Heart right ventricle (tissue), 16 donors: ENCODE data around the gene EXD2. TPM values are rescaled to one million over a fixed set of nuclear protein-coding genes. Genes with fewer than 3 reads are reported as not detected.
A peak's percentile ranks its signal among the peaks of the same experiment; 100 is the strongest.
"Not testable (repeated sequence)": the region's sequence is repeated elsewhere in the genome, so short reads cannot be mapped to it uniquely, and the experiment has no call there.

Source experiments
- ATAC-seq, 8 donors: fragments of 200-7000 bp; cut with Tn5 transposase; one replicate each; pipeline ENCODE4 v1.9.1; 2020; ENCODE audit warnings: mild to moderate bottlenecking in 8 of 8, moderate library complexity in 8 of 8, moderate number of reproducible peaks in 1 of 8
- DNase-seq, 2 donors: peaks; one replicate each; pipeline ENCODE4 v3.0.0-alpha.2; 2020
- H3K27ac ChIP-seq, 10 donors: fragments of 200-600 bp; sonication (generic) in 2 of 10; one replicate each; pipeline versions ENCODE4 v1.5.0 to v1.8.0; 2020 to 2022; ENCODE audit warnings: mild to moderate bottlenecking in 3 of 10
- H3K27me3 ChIP-seq, 7 donors: fragments of 200-600 bp; one replicate each; pipeline ENCODE4 v1.8.0; 2021 to 2022; ENCODE audit warnings: mild to moderate bottlenecking in 2 of 7
- H3K36me3 ChIP-seq, 9 donors: fragments of 200-600 bp; sonication (generic) in 1 of 9; one replicate each; pipeline versions ENCODE4 v1.5.0 to v1.8.0; 2020 to 2022; ENCODE audit warnings: mild to moderate bottlenecking in 2 of 9
- H3K4me1 ChIP-seq, 9 donors: fragments of 200-600 bp; sonication (generic) in 1 of 9; one replicate each; pipeline versions ENCODE4 v1.5.0 to v1.8.0; 2020 to 2022; ENCODE audit warnings: mild to moderate bottlenecking in 4 of 9
- H3K4me3 ChIP-seq, 10 donors: fragments of 200-600 bp; sonication (generic) in 2 of 10; one replicate each; pipeline versions ENCODE4 v1.5.0 to v1.8.0; 2020 to 2022; ENCODE audit warnings: mild to moderate bottlenecking in 7 of 10, moderate library complexity in 2 of 10
- H3K9me3 ChIP-seq, 11 donors: fragments of 200-600 bp in 10 of 11; sonication (generic) in 2 of 11; one replicate each; pipeline versions ENCODE4 v1.5.0 to v1.8.0; 2013 to 2022; ENCODE audit warnings: mild to moderate bottlenecking in 2 of 11, control low read depth in 1 of 11, moderate library complexity in 1 of 11
- whole genome bisulfite sequencing, 2 donors: extraction: QIAGEN DNeasy Blood & Tissue Kit; methylation state at CpG; one replicate each; pipeline ENCODE4 v1.1.7; 2013; ENCODE audit warnings: inconsistent platforms in 1 of 2; 5-methylcytosine and 5-hydroxymethylcytosine counted together
- intact Hi-C, 10 donors: fragments of 100-400 bp; cut with DNase I; formaldehyde crosslinking; loops; one replicate each; pipeline versions ENCODE4 v1.11.1 to v1.14.2; 2022
- polyA plus RNA-seq, 2 donors: library from polyadenylated mRNA; stranded (reverse); fragments of 200-250 nt; gene quantifications; one replicate each; pipeline ENCODE4 v1.2.3, GENCODE V29; 2013
- total RNA-seq, 10 donors: library from RNA; stranded (reverse); fragmentation: NEBNext Ultra II Directional in 3 of 10; extraction: Animal tissue kit (Norgen Biotek cat#: 25700) in 3 of 10; gene quantifications; one replicate each; pipeline versions ENCODE4 v1.2.1 to v1.2.4, GENCODE V29; 2021 to 2023
- TF ChIP-seq, protein P1 (sequence below), 9 donors: fragments of 200-600 bp; sonication (generic) in 2 of 9; IDR thresholded peaks; one replicate each; pipeline versions ENCODE4 v1.5.0 to v1.8.0; 2021 to 2022; ENCODE audit warnings: antibody characterized with exemption in 9 of 9, mild to moderate bottlenecking in 5 of 9, moderate library complexity in 1 of 9
- donor health status: Arrhythmogenic right ventricular cardiomyopathy.
- donor health status: ischemic (EF 13 %, LVEDD 7.1; RV severe dilation, severe dysfunction).
- donor health status: healthy with polysubstance abuse.
- donor health status: DM: no; HTN: yes; CAD: no.
- donor health status: DM: no; HTN: no; CAD: no.
- donor health status: ischemic (EF 25% LVEDD 6.9; RV normal size, moderate dysfunction).
- donor health status: ischemic (EF 25% LVEDD 5.7; RV mildly dilated, moderate dysfunction).
- donor health status: healthy.
- donor health status: DM: yes; HTN: yes; CAD: no.
- donor health status: Ischemic cardiomyopathy.
- donor health status: ischemic (EF 35%, LVEDD 5.7; RV mildly dilated, moderate dysfunction).
- donor health status: nonischemic (EF 11% LVEDD 7.7; RV severe dilation, severe dysfunction).
- donor health status: DM: yes; HTN: yes; CAD: no.
- donor health status: PGD.
- donor health status: ischemic (EF 29% LVEDD 5.4; RV normal size, mild dysfunction).
- donor health status: nonischemic (EF 23%, LVEDD 6.1; RV moderate dilation, normal function).

The EXD2 gene
- total and polyA plus RNA-seq, 12 donors: 9.8 to 22.4 (median 16.2) TPM

DNA sequence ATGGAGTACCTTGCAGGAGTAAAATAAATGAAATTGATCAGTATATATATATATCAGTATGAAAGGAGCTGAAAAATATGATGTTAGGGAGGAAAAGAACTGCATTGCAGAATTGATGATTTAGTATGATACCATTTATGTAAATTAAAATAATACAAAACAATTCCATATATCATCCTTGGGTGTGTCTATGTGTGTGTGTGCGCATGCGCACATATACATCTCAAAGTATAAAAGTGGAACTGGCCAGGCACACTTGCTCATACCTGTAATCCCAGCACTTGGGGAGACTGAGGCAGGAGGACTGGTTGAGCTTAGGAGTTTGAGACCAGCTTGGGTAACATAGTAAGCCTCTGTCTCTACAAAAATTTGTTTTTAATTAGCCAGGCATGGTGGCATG lies 84.0 kb downstream of the EXD2 start:
- WGBS, 2 donors: 99 to 100% methylated on average over 2 of the region's 2 CpGs
- Histone ChIP-seq H3K4me1 (peaks cover 0 to 44% (median 17%) of the 10 kb centered on the region in 9 donors), H3K9me3 (no peaks in the 10 kb centered on the region), H3K4me3 (no peak overlapping the region), H3K36me3 (no peaks in the 10 kb centered on the region), H3K27ac (peak overlapping the region in 2 of 10 donors; percentile 28 to 64), H3K27me3 (no peaks in the 10 kb centered on the region)
- DNase-seq: no peak
- no peak for ATAC-seq
- intact Hi-C loops: no loop called here
- TF ChIP-seq, protein P1, sequence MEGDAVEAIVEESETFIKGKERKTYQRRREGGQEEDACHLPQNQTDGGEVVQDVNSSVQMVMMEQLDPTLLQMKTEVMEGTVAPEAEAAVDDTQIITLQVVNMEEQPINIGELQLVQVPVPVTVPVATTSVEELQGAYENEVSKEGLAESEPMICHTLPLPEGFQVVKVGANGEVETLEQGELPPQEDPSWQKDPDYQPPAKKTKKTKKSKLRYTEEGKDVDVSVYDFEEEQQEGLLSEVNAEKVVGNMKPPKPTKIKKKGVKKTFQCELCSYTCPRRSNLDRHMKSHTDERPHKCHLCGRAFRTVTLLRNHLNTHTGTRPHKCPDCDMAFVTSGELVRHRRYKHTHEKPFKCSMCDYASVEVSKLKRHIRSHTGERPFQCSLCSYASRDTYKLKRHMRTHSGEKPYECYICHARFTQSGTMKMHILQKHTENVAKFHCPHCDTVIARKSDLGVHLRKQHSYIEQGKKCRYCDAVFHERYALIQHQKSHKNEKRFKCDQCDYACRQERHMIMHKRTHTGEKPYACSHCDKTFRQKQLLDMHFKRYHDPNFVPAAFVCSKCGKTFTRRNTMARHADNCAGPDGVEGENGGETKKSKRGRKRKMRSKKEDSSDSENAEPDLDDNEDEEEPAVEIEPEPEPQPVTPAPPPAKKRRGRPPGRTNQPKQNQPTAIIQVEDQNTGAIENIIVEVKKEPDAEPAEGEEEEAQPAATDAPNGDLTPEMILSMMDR (IDR thresholded peaks at IDR 0.05): no peak

DNA sequence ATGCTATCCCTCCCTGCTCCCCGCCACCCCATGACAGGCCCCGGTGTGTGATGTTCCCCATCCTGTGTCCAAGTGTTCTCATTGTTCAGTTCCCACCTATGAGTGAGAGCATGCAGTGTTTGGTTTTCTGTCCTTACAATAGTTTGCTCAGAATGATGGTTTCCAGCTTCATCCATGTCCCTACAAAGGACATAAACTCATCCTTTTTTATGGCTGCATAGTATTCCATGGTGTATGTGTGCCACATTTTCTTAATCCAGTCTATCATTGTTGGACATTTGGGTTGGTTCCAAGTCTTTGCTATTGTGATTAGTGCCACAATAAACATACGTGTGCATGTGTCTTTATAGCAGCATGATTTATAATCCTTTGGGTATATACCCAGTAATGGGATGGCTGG lies 86.1 kb downstream of the EXD2 start:
- H3K9me3 ChIP-seq, DNase-seq, H3K27ac ChIP-seq, intact Hi-C loops, H3K4me3 ChIP-seq, H3K27me3 ChIP-seq, ATAC-seq, H3K36me3 ChIP-seq: not testable (repeated sequence)
- peaks cover 0 to 47% (median 21%) of the 10 kb centered on the region in 9 donors for H3K4me1 ChIP-seq
- WGBS, 2 donors: 92 to 100% methylated on average over 2 to 3 of the region's 3 CpGs

DNA sequence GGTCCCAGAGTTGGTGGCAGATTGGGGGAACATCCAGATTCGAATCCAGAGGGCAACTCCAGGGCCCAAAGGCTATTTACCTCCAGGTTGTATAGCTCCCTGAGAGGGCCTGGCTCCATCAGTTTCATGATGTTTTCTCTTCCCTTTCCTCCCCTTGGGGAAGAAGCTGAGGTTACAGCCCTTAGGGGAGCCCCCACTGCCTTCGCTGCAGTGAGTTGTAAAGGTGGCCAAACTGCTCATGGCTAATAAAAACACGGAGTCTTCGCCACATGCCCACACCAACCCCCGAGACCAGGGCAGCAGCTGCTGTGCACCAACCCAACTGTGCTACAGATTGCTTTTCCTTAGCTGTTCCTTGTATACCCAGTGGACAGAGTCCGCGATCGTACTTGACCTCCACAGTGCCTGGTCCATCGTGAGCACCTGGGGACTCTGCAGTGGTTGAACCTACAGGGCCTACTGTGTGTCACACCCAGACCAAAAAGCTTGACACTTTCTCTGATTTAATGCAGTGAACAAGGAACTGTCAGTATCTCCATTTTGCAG lies 89.5 kb downstream of the EXD2 start:
- Histone ChIP-seq H3K9me3 (no peaks in the 10 kb centered on the region), H3K4me3 (no peak overlapping the region), H3K27me3 (no peaks in the 10 kb centered on the region), H3K36me3 (no peaks in the 10 kb centered on the region), H3K4me1 (peaks cover 0 to 27% (median 8%) of the 10 kb centered on the region in 9 donors), H3K27ac (peak overlapping the region in 2 of 10 donors; percentile 9 to 53)
- 92 to 95% methylated on average over 9 of the region's 9 CpGs for WGBS, 2 donors
- no peak for DNase-seq
- no peak for ATAC-seq
- TF ChIP-seq, protein P1 (IDR thresholded peaks at IDR 0.05): no peak
- intact Hi-C loops: no loop called here

DNA sequence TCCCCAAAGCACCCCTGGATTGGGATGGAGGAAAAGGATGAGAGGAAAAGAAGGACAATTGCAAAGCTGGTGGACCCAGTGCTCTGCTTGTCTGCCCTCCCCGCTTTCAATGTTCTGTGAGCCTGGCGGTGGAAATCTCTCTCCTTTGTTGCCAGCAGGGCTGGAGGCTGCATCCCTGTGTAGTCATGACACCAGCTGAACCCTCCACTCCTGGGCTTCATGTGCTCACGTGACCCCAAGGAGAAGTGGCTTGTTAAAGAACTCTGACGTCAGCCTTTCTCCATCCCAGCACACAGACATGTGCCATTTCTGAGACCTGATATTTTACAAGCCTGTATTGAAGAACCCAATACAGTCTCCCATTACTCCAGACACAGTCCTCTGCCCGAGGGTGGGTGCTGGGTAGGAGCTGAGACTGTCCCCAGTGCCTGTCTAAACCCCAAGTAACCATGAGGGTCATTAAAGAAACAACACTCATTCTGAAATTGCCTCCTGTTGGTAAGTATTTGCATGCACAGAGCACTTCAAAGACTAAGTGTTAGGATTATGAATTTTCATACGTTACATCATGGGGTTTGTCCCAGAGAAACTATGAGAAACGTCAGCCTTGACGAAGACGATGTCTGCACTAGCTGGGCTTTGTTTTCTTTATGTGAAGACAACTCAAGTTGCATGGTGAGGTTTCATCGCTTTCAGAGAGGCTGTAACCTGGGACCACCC lies 90.3 kb downstream of the EXD2 start:
- Histone ChIP-seq H3K36me3 (no peaks in the 10 kb centered on the region), H3K4me3 (no peak overlapping the region), H3K27ac (peak overlapping the region in 3 of 10 donors; percentile 20 to 53 (median 37)), H3K27me3 (no peaks in the 10 kb centered on the region), H3K9me3 (no peaks in the 10 kb centered on the region), H3K4me1 (peaks cover 0 to 26% (median 8%) of the 10 kb centered on the region in 9 donors)
- intact Hi-C loops: no loop called here
- TF ChIP-seq, protein P1 (IDR thresholded peaks at IDR 0.05): no peak
- peak; percentile 59 to 90 (median 86) for ATAC-seq
- peak in 1 of 2 donors; percentile 54 for DNase-seq
- WGBS, 2 donors: 61 to 62% methylated on average over 10 of the region's 10 CpGs

DNA sequence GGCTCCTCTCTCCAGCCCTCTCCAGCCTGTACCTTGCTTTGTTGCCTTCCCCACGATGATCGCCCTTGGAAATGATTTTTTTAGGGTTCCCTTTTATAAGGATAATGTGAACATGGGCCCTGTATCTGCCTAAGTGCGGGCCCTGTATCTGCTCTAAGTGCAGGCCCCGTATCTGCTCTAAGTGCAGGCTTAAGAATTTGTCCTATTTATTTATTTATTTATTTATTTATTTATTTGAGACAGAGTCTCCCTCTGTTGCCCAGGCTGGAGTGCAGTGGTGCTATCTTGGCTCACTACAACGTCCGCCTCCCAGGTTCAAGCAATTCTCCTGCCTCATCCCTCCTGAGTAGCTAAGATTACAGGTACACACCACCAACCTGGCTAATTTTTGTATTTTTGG lies 91.2 kb downstream of the EXD2 start:
- ATAC-seq (no peak), DNase-seq (no peak)
- 89 to 90% methylated on average over 6 of the region's 6 CpGs for WGBS, 2 donors
- Histone ChIP-seq H3K27ac (no peak overlapping the region), H3K27me3 (no peaks in the 10 kb centered on the region), H3K4me1 (peaks cover 0 to 33% (median 15%) of the 10 kb centered on the region in 9 donors), H3K4me3 (no peak overlapping the region), H3K9me3 (no peaks in the 10 kb centered on the region), H3K36me3 (no peaks in the 10 kb centered on the region)
- TF ChIP-seq, protein P1 (IDR thresholded peaks at IDR 0.05): no peak
- intact Hi-C loops: no loop called here
